Colonic mucosa (tissue), 4 donors: Measurements from ENCODE around the gene ZRANB3. TPM values are rescaled to one million over a fixed set of nuclear protein-coding genes. Genes with fewer than 3 reads are reported as not detected.
"Not testable (repeated sequence)": the region's sequence is repeated elsewhere in the genome, so short reads cannot be mapped to it uniquely, and the experiment has no call there.

Experiments used
- DNase-seq: peaks from one replicate; pipeline ENCODE4 v3.0.0-alpha.2; 2020
- H3K27ac ChIP-seq: fragments of 200-600 bp; one replicate; pipeline ENCODE4 v1.8.0; 2021
- H3K27me3 ChIP-seq: fragments of 200-600 bp; one replicate; pipeline ENCODE4 v1.8.0; 2021
- H3K36me3 ChIP-seq: fragments of 200-600 bp; one replicate; pipeline ENCODE4 v1.8.0; 2021
- H3K4me1 ChIP-seq: fragments of 200-600 bp; one replicate; pipeline ENCODE4 v1.8.0; 2021; ENCODE audit warnings: mild to moderate bottlenecking
- H3K4me3 ChIP-seq: fragments of 200-600 bp; one replicate; pipeline ENCODE4 v1.8.0; 2021
- H3K9ac ChIP-seq, 2 donors: one replicate each; pipeline ENCODE4 v1.7.0; 2013; ENCODE audit warnings: control low read depth in 2 of 2, low read depth in 2 of 2, low read length in 2 of 2
- H3K9me3 ChIP-seq: fragments of 200-600 bp; one replicate; pipeline ENCODE4 v1.8.0; 2021
- intact Hi-C: fragments of 100-400 bp; cut with DNase I; formaldehyde crosslinking; loops from one replicate; pipeline ENCODE4 v1.14.1; 2022
- total RNA-seq, 2 donors: library from RNA; stranded (reverse); fragmentation: NEBNext Ultra II Directional in 1 of 2; extraction: Animal tissue kit (Norgen Biotek cat#: 25700) in 1 of 2; gene quantifications; one replicate each; pipeline ENCODE4 v1.2.1, GENCODE V29; 2021
- TF ChIP-seq, protein P1 (sequence below): fragments of 200-600 bp; IDR thresholded peaks from one replicate; pipeline ENCODE4 v1.8.0; 2022; ENCODE audit warnings: antibody characterized with exemption, mild to moderate bottlenecking
- donor health status: healthy.
- donor health status: DM: no; HTN: no; CAD: no.
- donor health status: DM: no; HTN: no; CAD: no.

Gene ZRANB3
- total RNA-seq, 2 donors from 2014 or later: 2.5 to 7.8 TPM

GRCh38 chr2:135456835-135457234 lies 74.2 kb downstream of the ZRANB3 start:
- H3K9ac ChIP-seq: no peak overlapping the region
- H3K27ac ChIP-seq: no peak overlapping the region
- DNase-seq: no peak
- TF ChIP-seq, protein P1, sequence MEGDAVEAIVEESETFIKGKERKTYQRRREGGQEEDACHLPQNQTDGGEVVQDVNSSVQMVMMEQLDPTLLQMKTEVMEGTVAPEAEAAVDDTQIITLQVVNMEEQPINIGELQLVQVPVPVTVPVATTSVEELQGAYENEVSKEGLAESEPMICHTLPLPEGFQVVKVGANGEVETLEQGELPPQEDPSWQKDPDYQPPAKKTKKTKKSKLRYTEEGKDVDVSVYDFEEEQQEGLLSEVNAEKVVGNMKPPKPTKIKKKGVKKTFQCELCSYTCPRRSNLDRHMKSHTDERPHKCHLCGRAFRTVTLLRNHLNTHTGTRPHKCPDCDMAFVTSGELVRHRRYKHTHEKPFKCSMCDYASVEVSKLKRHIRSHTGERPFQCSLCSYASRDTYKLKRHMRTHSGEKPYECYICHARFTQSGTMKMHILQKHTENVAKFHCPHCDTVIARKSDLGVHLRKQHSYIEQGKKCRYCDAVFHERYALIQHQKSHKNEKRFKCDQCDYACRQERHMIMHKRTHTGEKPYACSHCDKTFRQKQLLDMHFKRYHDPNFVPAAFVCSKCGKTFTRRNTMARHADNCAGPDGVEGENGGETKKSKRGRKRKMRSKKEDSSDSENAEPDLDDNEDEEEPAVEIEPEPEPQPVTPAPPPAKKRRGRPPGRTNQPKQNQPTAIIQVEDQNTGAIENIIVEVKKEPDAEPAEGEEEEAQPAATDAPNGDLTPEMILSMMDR: no peak
- intact Hi-C loops: no loop called here
- no peaks in the 10 kb centered on the region for H3K4me1 ChIP-seq
- H3K4me3 ChIP-seq: no peak overlapping the region
- H3K36me3 ChIP-seq: no peaks in the 10 kb centered on the region
- H3K9me3 ChIP-seq: no peaks in the 10 kb centered on the region
- no peaks in the 10 kb centered on the region for H3K27me3 ChIP-seq

- Histone ChIP-seq H3K27me3 (no peaks in the 10 kb centered on the region), H3K36me3 (no peaks in the 10 kb centered on the region), H3K9me3 (no peaks in the 10 kb centered on the region), H3K27ac (no peak overlapping the region), H3K4me1 (no peaks in the 10 kb centered on the region), H3K4me3 (no peak overlapping the region), H3K9ac (no peak overlapping the region)
- TF ChIP-seq, protein P1: no peak
- intact Hi-C loops: no loop called here
- DNase-seq: no peak
These were observed 74.6 kb downstream of the ZRANB3 start for GRCh38 chr2:135456431-135456830.

DNA sequence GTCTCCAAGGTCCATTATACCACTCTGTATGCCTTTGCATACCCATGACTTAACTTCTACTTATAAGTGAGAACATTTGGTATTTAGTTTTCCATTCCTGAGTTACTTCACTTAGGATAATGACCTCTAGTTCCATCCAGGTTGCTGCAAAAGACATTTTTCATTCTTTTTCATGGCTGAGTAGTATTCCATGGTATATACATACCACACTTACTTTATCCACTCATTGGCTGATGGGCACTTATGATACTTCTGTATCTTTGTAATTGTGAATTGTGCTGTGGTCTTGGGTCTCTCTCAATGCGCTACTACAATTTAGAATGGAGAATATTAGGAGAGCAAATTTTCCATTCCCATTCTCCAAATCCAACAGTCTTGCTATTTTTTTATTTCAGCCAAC lies 76.4 kb downstream of the ZRANB3 start:
- no peaks in the 10 kb centered on the region for H3K4me1 ChIP-seq
- no peaks in the 10 kb centered on the region for H3K36me3 ChIP-seq
- H3K9me3 ChIP-seq: no peaks in the 10 kb centered on the region
- no peak for DNase-seq
- TF ChIP-seq, protein P1: no peak
- H3K27ac ChIP-seq: no peak overlapping the region
- no peaks in the 10 kb centered on the region for H3K27me3 ChIP-seq
- no peak overlapping the region for H3K4me3 ChIP-seq
- no peak overlapping the region for H3K9ac ChIP-seq
- intact Hi-C loops: no loop called here

- H3K4me1 ChIP-seq, H3K9ac ChIP-seq, H3K4me3 ChIP-seq, H3K9me3 ChIP-seq, H3K36me3 ChIP-seq, intact Hi-C loops, DNase-seq, H3K27ac ChIP-seq, H3K27me3 ChIP-seq: not testable (repeated sequence)
These were observed 78.0 kb downstream of the ZRANB3 start for GRCh38 chr2:135453027-135453426.

GRCh38 chr2:135451966-135452365 lies 79.1 kb downstream of the ZRANB3 start:
- Histone ChIP-seq H3K36me3 (no peaks in the 10 kb centered on the region), H3K9ac (no peak overlapping the region), H3K9me3 (no peaks in the 10 kb centered on the region), H3K4me1 (no peaks in the 10 kb centered on the region), H3K27ac (no peak overlapping the region), H3K27me3 (no peaks in the 10 kb centered on the region), H3K4me3 (no peak overlapping the region)
- no peak for DNase-seq
- TF ChIP-seq, protein P1: no peak
- intact Hi-C loops: no loop called here

DNA sequence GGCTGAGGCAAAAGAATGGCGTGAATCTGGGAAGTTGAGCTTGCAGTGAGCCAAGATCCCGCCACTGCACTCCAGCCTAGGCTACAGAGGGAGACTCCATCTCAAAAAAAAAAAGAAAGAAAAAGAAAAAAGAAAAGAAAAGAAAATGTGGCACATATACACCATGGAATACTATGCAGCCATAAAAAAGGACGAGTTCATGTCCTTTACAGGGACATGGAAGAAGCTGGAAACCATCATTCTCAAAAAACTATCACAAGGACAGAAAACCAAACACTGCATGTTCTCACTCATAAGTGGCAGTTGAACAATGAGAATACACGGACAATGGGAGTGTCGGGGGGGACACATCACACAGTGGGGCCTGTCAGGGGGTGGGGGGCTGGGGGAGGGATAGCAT lies 88.0 kb downstream of the ZRANB3 start:
- H3K9ac ChIP-seq, H3K36me3 ChIP-seq, H3K27ac ChIP-seq, intact Hi-C loops, H3K4me1 ChIP-seq, H3K27me3 ChIP-seq, H3K4me3 ChIP-seq, H3K9me3 ChIP-seq, DNase-seq: not testable (repeated sequence)

DNA sequence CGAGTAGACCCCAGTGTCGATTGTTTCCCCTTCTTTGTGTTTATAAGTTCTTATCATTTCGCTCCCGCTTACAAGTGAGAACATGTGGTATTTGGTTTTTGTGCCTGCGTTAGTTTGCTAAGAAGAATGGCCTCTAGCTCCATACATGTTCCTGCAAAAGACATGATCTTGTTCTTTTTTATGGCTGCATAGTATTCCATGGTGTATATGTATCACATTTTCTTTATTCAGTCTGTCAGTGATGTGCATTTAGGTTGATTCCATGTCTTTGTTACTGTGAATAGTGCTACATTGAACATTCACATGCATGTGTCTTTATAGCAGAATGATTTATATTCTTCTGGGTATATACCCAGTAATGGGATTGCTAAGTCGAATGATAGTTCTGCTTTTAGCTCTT lies 95.9 kb downstream of the ZRANB3 start:
- H3K4me3 ChIP-seq, H3K9ac ChIP-seq, H3K4me1 ChIP-seq, DNase-seq, H3K27ac ChIP-seq, H3K27me3 ChIP-seq, H3K9me3 ChIP-seq, H3K36me3 ChIP-seq, intact Hi-C loops: not testable (repeated sequence)
